Uterus (tissue), 2 donors: ENCODE results near the gene PANK2.

Experiments used
- CTCF ChIP-seq, 4 experiments: fragments of 200-600 bp in 2 of 4; fragments of 450-650 bp in 2 of 4; sonication (generic) in 2 of 4; IDR thresholded peaks; one replicate each; pipeline ENCODE4 v1.5.1; 2016 to 2019; ENCODE audit warnings: antibody characterized with exemption in 4 of 4, mild to moderate bottlenecking in 2 of 4, moderate library complexity in 1 of 4
- POLR2A ChIP-seq, 2 donors: fragments of 450-650 bp; IDR thresholded peaks; one replicate each; pipeline ENCODE4 v1.6.1; 2016; ENCODE audit warnings: antibody characterized with exemption in 2 of 2, mild to moderate bottlenecking in 1 of 2, moderate library complexity in 1 of 2

- TF ChIP-seq CTCF (IDR thresholded peaks at IDR 0.05) (no peak), POLR2A (IDR thresholded peaks at IDR 0.05) (no peak)
These were observed 13.3 kb downstream of the PANK2 start for GRCh38 chr20:3902446-3902845.
